Neural crest cell (in vitro differentiated cells): ENCODE data around the gene POLR3E. TPM values are rescaled to one million over a fixed set of nuclear protein-coding genes. Genes with fewer than 3 reads are reported as not detected.
"Not testable (repeated sequence)": the region's sequence is repeated elsewhere in the genome, so short reads cannot be mapped to it uniquely, and the experiment has no call there.

Source experiments
- DNase-seq: peaks from one replicate; pipeline ENCODE4 v3.0.0; 2021; ENCODE audit warnings: low read depth, mixed read lengths, low spot score
- H3K27ac Mint-ChIP-seq: one replicate; pipeline ENCODE4 v1.8.0; 2021; ENCODE audit warnings: mild to moderate bottlenecking, mixed read lengths; ENCODE audit not compliant: unreplicated experiment
- H3K27me3 Mint-ChIP-seq: 2 replicates; pipeline ENCODE4 v1.8.0; 2021; ENCODE audit warnings: low read depth, mild to moderate bottlenecking, mixed read lengths
- H3K36me3 Mint-ChIP-seq: 2 replicates; pipeline ENCODE4 v1.8.0; 2021; ENCODE audit warnings: low read depth, mild to moderate bottlenecking, mixed read lengths
- H3K4me1 Mint-ChIP-seq: 2 replicates; pipeline ENCODE4 v1.8.0; 2021; ENCODE audit warnings: mixed read lengths
- H3K4me3 Mint-ChIP-seq: one replicate; pipeline ENCODE4 v1.8.0; 2021; ENCODE audit warnings: mild to moderate bottlenecking, mixed read lengths
- H3K9me3 Mint-ChIP-seq: 2 replicates; pipeline ENCODE4 v1.8.0; 2021; ENCODE audit warnings: mixed read lengths
- CTCF ChIP-seq: fragments of 200-600 bp; sonication (generic); conservative IDR thresholded peaks from 2 replicates; pipeline ENCODE4 v1.5.0; 2021; ENCODE audit warnings: antibody characterized with exemption, mild to moderate bottlenecking
- total RNA-seq: library from RNA; stranded (reverse); gene quantifications from 2 replicates; pipeline ENCODE4 v1.2.1, GENCODE V29; 2021

The POLR3E gene
- total RNA-seq, 1 donor from 2014 or later = 73.5 TPM

GRCh38 chr16:22300427-22301071 lies 3.3 kb downstream of the POLR3E start:
- peaks cover 18% of the 10 kb centered on the region for H3K27me3 Mint-ChIP-seq
- H3K4me1 Mint-ChIP-seq = peaks cover 38% of the 10 kb centered on the region
- peak; percentile 40 for DNase-seq
- H3K9me3 Mint-ChIP-seq = peaks cover 3% of the 10 kb centered on the region
- peak overlapping the region; percentile 84 for H3K4me3 Mint-ChIP-seq
- H3K36me3 Mint-ChIP-seq = peaks cover 11% of the 10 kb centered on the region
- peak; percentile 63 for TF ChIP-seq CTCF
- no peak overlapping the region for H3K27ac Mint-ChIP-seq

GRCh38 chr16:22301423-22301822 lies 4.2 kb downstream of the POLR3E start:
- H3K27me3 Mint-ChIP-seq = peaks cover 13% of the 10 kb centered on the region

GRCh38 chr16:22302776-22303363 lies 5.7 kb downstream of the POLR3E start:
- peaks cover 25% of the 10 kb centered on the region for H3K4me1 Mint-ChIP-seq
- DNase-seq = no peak
- peaks cover 7% of the 10 kb centered on the region for H3K36me3 Mint-ChIP-seq
- H3K9me3 Mint-ChIP-seq = peaks cover 3% of the 10 kb centered on the region
- TF ChIP-seq CTCF = no peak
- no peak overlapping the region for H3K27ac Mint-ChIP-seq
- peak overlapping the region; percentile 44 for H3K4me3 Mint-ChIP-seq
- peaks cover 7% of the 10 kb centered on the region for H3K27me3 Mint-ChIP-seq

More at GRCh38 chr16:22301423-22301822, 4.2 kb downstream of the POLR3E start:
- Mint-ChIP-seq H3K36me3 (peaks cover 11% of the 10 kb centered on the region), H3K4me1 (peaks cover 31% of the 10 kb centered on the region)
- H3K4me3 Mint-ChIP-seq, H3K27ac Mint-ChIP-seq, H3K9me3 Mint-ChIP-seq, DNase-seq: not testable (repeated sequence)

- no peak for TF ChIP-seq CTCF
- no peaks in the 10 kb centered on the region for H3K27me3 Mint-ChIP-seq
- peaks cover 11% of the 10 kb centered on the region for H3K4me1 Mint-ChIP-seq
- no peak for DNase-seq
- no peaks in the 10 kb centered on the region for H3K36me3 Mint-ChIP-seq
- no peaks in the 10 kb centered on the region for H3K9me3 Mint-ChIP-seq
- H3K27ac Mint-ChIP-seq = no peak overlapping the region
- H3K4me3 Mint-ChIP-seq = no peak overlapping the region
These were observed 7.2 kb downstream of the POLR3E start for GRCh38 chr16:22304411-22304810.

- DNase-seq = no peak
- no peaks in the 10 kb centered on the region for H3K9me3 Mint-ChIP-seq
- H3K27ac Mint-ChIP-seq = no peak overlapping the region
- H3K36me3 Mint-ChIP-seq = peaks cover 3% of the 10 kb centered on the region
- H3K4me1 Mint-ChIP-seq = no peaks in the 10 kb centered on the region
- no peaks in the 10 kb centered on the region for H3K27me3 Mint-ChIP-seq
- no peak for TF ChIP-seq CTCF
- H3K4me3 Mint-ChIP-seq = no peak overlapping the region
These were observed 9.6 kb downstream of the POLR3E start for GRCh38 chr16:22306788-22307187.

- DNase-seq = no peak
- peaks cover 6% of the 10 kb centered on the region for H3K36me3 Mint-ChIP-seq
- H3K27ac Mint-ChIP-seq = no peak overlapping the region
- no peak overlapping the region for H3K4me3 Mint-ChIP-seq
- no peaks in the 10 kb centered on the region for H3K9me3 Mint-ChIP-seq
- no peaks in the 10 kb centered on the region for H3K4me1 Mint-ChIP-seq
- no peak for TF ChIP-seq CTCF
- no peaks in the 10 kb centered on the region for H3K27me3 Mint-ChIP-seq
These were observed 10.6 kb downstream of the POLR3E start for GRCh38 chr16:22307838-22308237.
